Heart left ventricle (tissue), 16 donors: Measurements from ENCODE around the gene SELENOW. TPM values are rescaled to one million over a fixed set of nuclear protein-coding genes. Genes with fewer than 3 reads are reported as not detected.
"Not testable (repeated sequence)": the region's sequence is repeated elsewhere in the genome, so short reads cannot be mapped to it uniquely, and the experiment has no call there.

Source experiments
- ATAC-seq, 4 donors: fragments of 200-7000 bp; cut with Tn5 transposase; one replicate each; pipeline ENCODE4 v1.9.1; 2020 to 2022; ENCODE audit warnings: moderate library complexity in 4 of 4, mild to moderate bottlenecking in 3 of 4, moderate number of reproducible peaks in 1 of 4
- DNase-seq, 5 donors: peaks; one replicate each; pipeline ENCODE4 v3.0.0-alpha.2; 2020
- H3K27ac ChIP-seq, 12 donors: fragments of 200-600 bp; sonication (generic) in 4 of 12; one replicate each; pipeline versions ENCODE4 v1.5.0 to v1.8.0; 2016 to 2022; ENCODE audit warnings: mild to moderate bottlenecking in 2 of 12
- H3K27me3 ChIP-seq, 9 donors: fragments of 200-600 bp; sonication (generic) in 2 of 9; one replicate each; pipeline versions ENCODE4 v1.5.1 to v1.8.0; 2016 to 2022; ENCODE audit warnings: mild to moderate bottlenecking in 3 of 9
- H3K36me3 ChIP-seq, 9 donors: fragments of 200-600 bp; sonication (generic) in 2 of 9; one replicate each; pipeline versions ENCODE4 v1.5.0 to v1.8.0; 2018 to 2022; ENCODE audit warnings: mild to moderate bottlenecking in 2 of 9
- H3K4me1 ChIP-seq, 12 donors: fragments of 200-600 bp; sonication (generic) in 4 of 12; one replicate each; pipeline versions ENCODE4 v1.5.0 to v1.8.0; 2016 to 2022; ENCODE audit warnings: mild to moderate bottlenecking in 3 of 12
- H3K4me3 ChIP-seq, 12 donors: fragments of 200-600 bp; sonication (generic) in 4 of 12; one replicate each; pipeline versions ENCODE4 v1.5.0 to v1.8.0; 2017 to 2022; ENCODE audit warnings: mild to moderate bottlenecking in 9 of 12, moderate library complexity in 4 of 12
- H3K9me3 ChIP-seq, 12 donors: fragments of 200-600 bp; sonication (generic) in 4 of 12; one replicate each; pipeline versions ENCODE4 v1.5.0 to v1.8.0; 2016 to 2022; ENCODE audit warnings: mild to moderate bottlenecking in 1 of 12
- POLR2A ChIP-seq, 2 donors: fragments of 450-650 bp; IDR thresholded peaks; one replicate each; pipeline ENCODE4 v1.6.1; 2017; ENCODE audit warnings: antibody characterized with exemption in 2 of 2, mild to moderate bottlenecking in 2 of 2, moderate library complexity in 2 of 2
- WGBS, 4 donors: extraction: QIAGEN DNeasy Blood & Tissue Kit in 2 of 4; methylation state at CpG; one replicate each; pipeline versions ENCODE4 v1.1.5 to v1.1.7; 2013 to 2018; 5-methylcytosine and 5-hydroxymethylcytosine counted together
- intact Hi-C, 10 donors: fragments of 100-400 bp; cut with DNase I; formaldehyde crosslinking; loops; one replicate each; pipeline versions ENCODE4 v1.11.1 to v1.14.2; 2022
- polyA plus RNA-seq, 2 donors: library from polyadenylated mRNA; stranded (reverse); fragments of 200-250 nt; gene quantifications; one replicate each; pipeline ENCODE4 v1.2.3, GENCODE V29; 2013
- total RNA-seq, 9 donors: library from RNA; depleted of rRNA in 2 of 9; stranded (reverse); fragments of >200 nt in 2 of 9; fragmentation: NEBNext Ultra II Directional in 3 of 9; extraction: Animal tissue kit (Norgen Biotek cat#: 25700) in 3 of 9; gene quantifications; one replicate each; pipeline versions ENCODE4 v1.1.0 to v1.2.4, GENCODE V29; 2016 to 2023
- TF ChIP-seq, protein P1 (sequence below), 12 donors: fragments of 200-600 bp; sonication (generic) in 4 of 12; IDR thresholded peaks; one replicate each; pipeline versions ENCODE4 v1.5.0 to v1.8.0; 2018 to 2022; ENCODE audit warnings: antibody characterized with exemption in 12 of 12, mild to moderate bottlenecking in 5 of 12
- donor health status: ischemic (EF 13 %, LVEDD 7.1; RV severe dilation, severe dysfunction).
- donor health status: healthy with polysubstance abuse.
- donor health status: DM: no; HTN: yes; CAD: no.
- donor health status: DM: no; HTN: no; CAD: no.
- donor health status: ischemic (EF 25% LVEDD 6.9; RV normal size, moderate dysfunction).
- donor health status: ischemic (EF 25% LVEDD 5.7; RV mildly dilated, moderate dysfunction).
- donor health status: healthy.
- donor health status: DM: yes; HTN: yes; CAD: no.
- donor health status: ischemic (EF 35%, LVEDD 5.7; RV mildly dilated, moderate dysfunction).
- donor health status: nonischemic (EF 11% LVEDD 7.7; RV severe dilation, severe dysfunction).
- donor health status: DM: yes; HTN: yes; CAD: no.
- donor health status: PGD.
- donor health status: ischemic (EF 29% LVEDD 5.4; RV normal size, mild dysfunction).
- donor health status: nonischemic (EF 23%, LVEDD 6.1; RV moderate dilation, normal function).

The SELENOW gene
- total and polyA plus RNA-seq, 11 donors, result 647 to 2,748 (median 1,081) TPM

GRCh38 chr19:47762151-47762550 lies 16.4 kb upstream of the SELENOW start:
- intact Hi-C loops, result loop anchor here in 2 of 10 donors (10.0 kb wide), 1 partner anchor 103 kb away; no protein-coding TSS in a partner anchor
- H3K27ac ChIP-seq, result peak overlapping the region in 3 of 12 donors; percentile 52 to 66 (median 57)
- TF ChIP-seq, protein P1, sequence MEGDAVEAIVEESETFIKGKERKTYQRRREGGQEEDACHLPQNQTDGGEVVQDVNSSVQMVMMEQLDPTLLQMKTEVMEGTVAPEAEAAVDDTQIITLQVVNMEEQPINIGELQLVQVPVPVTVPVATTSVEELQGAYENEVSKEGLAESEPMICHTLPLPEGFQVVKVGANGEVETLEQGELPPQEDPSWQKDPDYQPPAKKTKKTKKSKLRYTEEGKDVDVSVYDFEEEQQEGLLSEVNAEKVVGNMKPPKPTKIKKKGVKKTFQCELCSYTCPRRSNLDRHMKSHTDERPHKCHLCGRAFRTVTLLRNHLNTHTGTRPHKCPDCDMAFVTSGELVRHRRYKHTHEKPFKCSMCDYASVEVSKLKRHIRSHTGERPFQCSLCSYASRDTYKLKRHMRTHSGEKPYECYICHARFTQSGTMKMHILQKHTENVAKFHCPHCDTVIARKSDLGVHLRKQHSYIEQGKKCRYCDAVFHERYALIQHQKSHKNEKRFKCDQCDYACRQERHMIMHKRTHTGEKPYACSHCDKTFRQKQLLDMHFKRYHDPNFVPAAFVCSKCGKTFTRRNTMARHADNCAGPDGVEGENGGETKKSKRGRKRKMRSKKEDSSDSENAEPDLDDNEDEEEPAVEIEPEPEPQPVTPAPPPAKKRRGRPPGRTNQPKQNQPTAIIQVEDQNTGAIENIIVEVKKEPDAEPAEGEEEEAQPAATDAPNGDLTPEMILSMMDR (IDR thresholded peaks at IDR 0.05), result no peak
- TF ChIP-seq POLR2A (IDR thresholded peaks at IDR 0.05), result no peak
- 54 to 94% (median 85%) methylated on average over 3 of the region's 3 CpGs for WGBS, 4 donors
- DNase-seq (no peak), ATAC-seq (no peak)
- peaks cover 0 to 5% (median 0%) of the 10 kb centered on the region in 12 donors for H3K9me3 ChIP-seq
- peaks cover 0 to 33% (median 24%) of the 10 kb centered on the region in 9 donors for H3K36me3 ChIP-seq
- H3K27me3 ChIP-seq, result no peaks in the 10 kb centered on the region
- no peak overlapping the region for H3K4me3 ChIP-seq
- peaks cover 0 to 19% (median 3%) of the 10 kb centered on the region in 12 donors for H3K4me1 ChIP-seq

DNA sequence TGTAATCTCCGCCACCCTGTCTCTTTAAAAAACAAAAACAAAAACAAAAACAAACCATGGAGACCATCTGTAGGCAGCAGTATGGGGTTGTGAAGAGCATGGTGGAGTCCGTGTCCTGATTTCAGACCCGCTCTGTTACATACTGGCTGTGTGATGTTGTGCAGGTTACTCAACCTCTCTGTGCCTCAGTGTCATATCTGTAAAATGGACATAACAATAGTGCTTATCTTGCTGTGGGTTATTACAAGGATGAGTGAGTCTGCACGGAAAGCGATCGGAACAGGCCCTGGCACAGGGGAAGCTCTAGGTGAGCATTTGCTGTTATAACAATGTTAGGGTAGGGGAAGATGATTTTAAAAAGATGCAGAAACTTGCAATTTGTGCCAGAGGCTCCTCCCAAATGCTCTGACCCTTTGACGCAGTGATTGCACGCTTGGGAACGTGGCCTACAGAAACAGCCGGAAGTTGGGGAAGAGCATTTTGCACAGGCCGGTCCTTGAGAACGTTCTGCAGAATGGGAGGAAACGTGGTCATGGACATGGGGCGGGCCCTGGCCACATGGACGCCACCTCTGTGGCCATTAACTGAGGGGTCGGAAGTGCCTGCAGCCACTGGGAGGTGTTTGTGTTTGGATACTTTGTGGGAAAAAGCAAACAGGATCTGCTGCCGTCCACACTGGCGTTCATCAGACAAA lies 15.7 kb upstream of the SELENOW start:
- Histone ChIP-seq H3K27me3 (no peaks in the 10 kb centered on the region), H3K36me3 (peaks cover 0 to 27% (median 18%) of the 10 kb centered on the region in 9 donors), H3K4me1 (peaks cover 0 to 19% (median 3%) of the 10 kb centered on the region in 12 donors), H3K9me3 (peaks cover 0 to 5% (median 0%) of the 10 kb centered on the region in 12 donors), H3K27ac (peak overlapping the region in 10 of 12 donors; percentile 11 to 66 (median 51)), H3K4me3 (no peak overlapping the region)
- TF ChIP-seq, protein P1 (IDR thresholded peaks at IDR 0.05), result no peak
- TF ChIP-seq POLR2A (IDR thresholded peaks at IDR 0.05), result no peak
- WGBS, 4 donors, result 53 to 67% (median 61%) methylated on average over 18 of the region's 18 CpGs
- DNase-seq, result peak in 4 of 5 donors; percentile 64 to 75 (median 68)
- peak; percentile 34 to 84 (median 62) for ATAC-seq
- intact Hi-C loops, result loop anchor here in 2 of 10 donors (10.0 kb wide), 1 partner anchor 102 kb away; no protein-coding TSS in a partner anchor

- intact Hi-C loops, result loop anchor here in 4 of 10 donors (1.0 to 10.0 kb wide), 3 partner anchors 24 to 100 kb away; no protein-coding TSS in a partner anchor
- not testable (repeated sequence) for H3K27me3 ChIP-seq, DNase-seq, H3K9me3 ChIP-seq, H3K36me3 ChIP-seq, H3K27ac ChIP-seq, H3K4me3 ChIP-seq, ATAC-seq
- H3K4me1 ChIP-seq, result peaks cover 0 to 19% (median 3%) of the 10 kb centered on the region in 12 donors
- WGBS, 4 donors, result 88 to 92% (median 91%) methylated on average over 3 of the region's 3 CpGs
Observed at GRCh38 chr19:47764705-47765104, 13.8 kb upstream of the SELENOW start.

- intact Hi-C loops, result loop anchor here (1.0 to 10.0 kb wide), 4 partner anchors 23 to 99 kb away; no protein-coding TSS in a partner anchor
- ATAC-seq (peak; percentile 69 to 75 (median 74)), DNase-seq (peak; percentile 67 to 87 (median 76))
- H3K27me3 ChIP-seq, result no peaks in the 10 kb centered on the region
- H3K4me3 ChIP-seq, result no peak overlapping the region
- no peaks in the 10 kb centered on the region for H3K36me3 ChIP-seq
- no peaks in the 10 kb centered on the region for H3K9me3 ChIP-seq
- no peak overlapping the region for H3K27ac ChIP-seq
- WGBS, 4 donors, result 31 to 48% (median 38%) methylated on average over 13 to 19 of the region's 19 CpGs
- TF ChIP-seq, protein P1 (IDR thresholded peaks at IDR 0.05), result peak; percentile 72 to 89 (median 82)
- no peak for TF ChIP-seq POLR2A (IDR thresholded peaks at IDR 0.05)
- peaks cover 0 to 19% (median 3%) of the 10 kb centered on the region in 12 donors for H3K4me1 ChIP-seq
Observed at GRCh38 chr19:47765523-47766358, 12.8 kb upstream of the SELENOW start.
